OCI-LY7 (cell line): ENCODE data around the gene MAU2. TPM values are rescaled to one million over a fixed set of nuclear protein-coding genes. Genes with fewer than 3 reads are reported as not detected.

Experiments used
- BruUV-seq: library from RNA; stranded (reverse); fragments of 400-500 nt; replicated peaks from 2 replicates; lab custom pipeline; 2021; lab: Mats Ljungman, UMichigan
- CTCF ChIA-PET: fragments of 300-600 bp; sonication (Branson Sonifier 250); formaldehyde crosslinking; loops from one replicate; lab custom pipeline; 2022; ENCODE audit warnings: antibody characterized with exemption; ENCODE audit not compliant: unreplicated experiment; lab: Charles Lee
- POLR2A ChIA-PET: fragments of 300-600 bp; sonication (Branson Sonifier 250); formaldehyde crosslinking; loops from one replicate; lab custom pipeline; 2022; ENCODE audit warnings: antibody characterized with exemption; lab: Charles Lee
- DNase-seq: peaks from one replicate; pipeline ENCODE4 v3.0.0-alpha.2; 2015; ENCODE audit warnings: low spot score
- H2AFZ ChIP-seq: fragments of 200-600 bp; sonication (generic), shearing (Covaris generic); 2 replicates; pipeline ENCODE4 v1.6.1; 2014; ENCODE audit warnings: mild to moderate bottlenecking, antibody characterized with exemption, low read length, moderate library complexity
- H3K27ac ChIP-seq: fragments of 200-600 bp; sonication (generic); 2 replicates; pipeline ENCODE4 v1.5.1; 2014; ENCODE audit warnings: mixed run types, low read depth, mild to moderate bottlenecking, moderate library complexity, low read length, inconsistent platforms; ENCODE audit not compliant: poor library complexity, severe bottlenecking
- H3K36me3 ChIP-seq: fragments of 200-600 bp; sonication (generic); 2 replicates; pipeline ENCODE4 v1.6.1; 2014; ENCODE audit warnings: mild to moderate bottlenecking, antibody characterized with exemption, low read length, moderate library complexity, mixed read lengths; ENCODE audit not compliant: insufficient read depth
- H3K4me1 ChIP-seq: fragments of 200-600 bp; sonication (generic); 2 replicates; pipeline ENCODE4 v1.5.1; 2014; ENCODE audit warnings: mild to moderate bottlenecking, low read length; ENCODE audit not compliant: insufficient read depth, poor library complexity, severe bottlenecking
- H3K4me2 ChIP-seq: fragments of 200-600 bp; sonication (generic); 2 replicates; pipeline ENCODE4 v1.6.1; 2014; ENCODE audit warnings: mild to moderate bottlenecking, low read length
- H3K4me3 ChIP-seq: fragments of 200-600 bp; sonication (generic); 2 replicates; pipeline ENCODE4 v1.5.1; 2014; ENCODE audit warnings: mild to moderate bottlenecking, low read depth, low read length; ENCODE audit not compliant: poor library complexity, severe bottlenecking
- H3K79me2 ChIP-seq: fragments of 200-600 bp; sonication (generic); 2 replicates; pipeline ENCODE4 v1.6.1; 2016; ENCODE audit warnings: low read depth, mild to moderate bottlenecking, low read length, moderate library complexity, mixed read lengths; ENCODE audit not compliant: insufficient read depth
- H3K9me2 ChIP-seq: fragments of 200-600 bp; sonication (generic); 2 replicates; pipeline ENCODE4 v1.6.1; 2016; ENCODE audit warnings: mild to moderate bottlenecking, low read length, mixed read lengths; ENCODE audit not compliant: insufficient read depth
- H3K9me3 ChIP-seq: fragments of 200-600 bp; sonication (generic); 2 replicates; pipeline ENCODE4 v1.6.1; 2014; ENCODE audit warnings: mild to moderate bottlenecking, mixed run types, low read length, mixed read lengths
- H4K20me1 ChIP-seq: fragments of 200-600 bp; sonication (generic); 2 replicates; pipeline ENCODE4 v1.6.1; 2014; ENCODE audit warnings: mild to moderate bottlenecking, antibody characterized with exemption, low read length, moderate library complexity, mixed read lengths; ENCODE audit not compliant: insufficient read depth
- EZH2phosphoT487 ChIP-seq: fragments of 200-600 bp; sonication (generic); IDR thresholded peaks from 2 replicates; pipeline ENCODE4 v1.6.1; 2018; ENCODE audit warnings: low read depth, borderline replicate concordance, mild to moderate bottlenecking, mixed run types, antibody characterized with exemption, low read length, moderate library complexity, mixed read lengths
- intact Hi-C: fragments of 100-400 bp; cut with micrococcal nuclease; formaldehyde crosslinking; loops from one replicate; pipeline ENCODE4 v1.10.0; 2022; ENCODE audit not compliant: unreplicated experiment
- total RNA-seq, 2 experiments: library from RNA; depleted of rRNA in 1 of 2; stranded (reverse); fragments of >200 nt in 1 of 2; shearing (Covaris generic) in 1 of 2; gene quantifications; 2 replicates each; pipeline ENCODE4 v1.2.3, GENCODE V29; 2014 to 2022
- TF ChIP-seq, protein P1 (sequence below): fragments of 200-600 bp; sonication (generic); conservative IDR thresholded peaks from 2 replicates; pipeline ENCODE4 v1.5.1; 2014; ENCODE audit warnings: mild to moderate bottlenecking, antibody characterized with exemption, low read length, moderate library complexity, mixed read lengths

Gene MAU2
- total RNA-seq, 2 experiments from 2014 or later = 58.7 to 81.7 TPM

DNA sequence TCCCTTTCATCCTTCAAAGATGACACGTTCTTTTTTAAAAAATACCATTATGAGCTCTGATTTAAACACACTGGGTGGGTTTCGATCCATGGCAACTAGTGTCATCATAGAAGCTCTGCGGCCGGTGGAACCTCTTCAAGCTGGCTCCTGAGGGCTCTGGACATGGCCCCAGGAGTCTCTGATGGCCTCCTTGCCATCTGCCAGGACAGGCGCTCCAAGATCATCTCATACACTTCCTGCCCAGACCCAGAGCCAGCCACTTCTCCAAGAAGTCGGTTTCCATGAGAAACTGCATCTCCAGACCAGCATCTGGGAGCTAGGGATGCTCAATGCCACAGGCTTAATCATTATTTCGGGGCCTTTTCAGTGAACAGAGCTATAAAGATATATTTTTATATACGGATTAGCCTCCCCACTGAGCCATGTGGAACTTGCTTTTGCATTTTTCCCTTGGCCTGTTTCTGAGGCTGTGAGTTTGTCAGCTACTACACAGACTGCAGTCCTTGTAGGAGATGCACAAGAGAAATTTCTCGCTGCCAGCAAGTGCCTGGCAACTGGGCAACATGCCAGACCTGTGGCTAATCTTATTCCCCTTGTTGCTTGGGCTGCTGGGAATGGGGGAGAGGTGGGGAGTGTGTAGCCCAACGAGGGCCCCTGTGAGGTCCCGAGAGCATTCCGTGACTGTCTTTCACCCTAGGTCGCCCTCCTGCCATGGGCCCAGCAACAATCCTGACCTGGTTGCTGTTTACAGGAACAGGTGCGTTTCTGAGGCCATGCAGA, 16.3 kb upstream of the MAU2 start:
- Histone ChIP-seq H4K20me1 (no peaks in the 10 kb centered on the region), H3K9me2 (no peaks in the 10 kb centered on the region), H2AFZ (no peak overlapping the region), H3K79me2 (no peaks in the 10 kb centered on the region), H3K4me2 (no peak overlapping the region), H3K36me3 (peaks cover 91% of the 10 kb centered on the region), H3K4me3 (no peak overlapping the region), H3K27ac (no peak overlapping the region), H3K9me3 (no peaks in the 10 kb centered on the region), H3K4me1 (no peaks in the 10 kb centered on the region)
- no TSS peak for BruUV-seq
- POLR2A ChIA-PET = interaction anchor here (0.7 kb wide), 1 partner anchor 12 kb away, joined by 3 read pairs; no protein-coding TSS in a partner anchor
- TF ChIP-seq EZH2phosphoT487 = no peak
- DNase-seq = no peak
- CTCF ChIA-PET = no interaction called here
- intact Hi-C loops = no loop called here

DNA sequence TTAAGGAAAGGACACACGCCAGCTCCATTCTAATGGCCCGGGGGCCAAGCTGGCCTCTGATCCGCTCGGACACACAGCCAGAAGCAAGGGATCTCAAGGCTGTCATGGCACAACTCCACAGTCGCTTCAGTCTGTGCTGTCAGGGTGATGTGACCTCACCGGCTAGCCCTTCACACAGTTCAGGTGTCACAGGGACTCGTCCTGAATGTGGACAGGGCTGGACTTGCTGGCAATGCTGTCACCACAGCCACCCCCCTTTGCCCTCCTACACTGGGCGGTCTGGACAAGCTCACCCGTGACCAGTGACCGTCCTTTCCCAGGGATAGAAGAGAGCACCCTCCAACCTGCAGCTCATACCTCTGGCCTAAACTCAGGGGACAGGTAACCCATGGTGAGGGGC, 15.6 kb upstream of the MAU2 start:
- ChIA-PET CTCF (no interaction called here), POLR2A (no interaction called here)
- Histone ChIP-seq H3K4me1 (no peaks in the 10 kb centered on the region), H3K4me2 (no peak overlapping the region), H3K9me2 (no peaks in the 10 kb centered on the region), H3K4me3 (no peak overlapping the region), H3K36me3 (peaks cover 95% of the 10 kb centered on the region), H4K20me1 (no peaks in the 10 kb centered on the region), H3K9me3 (no peaks in the 10 kb centered on the region), H3K79me2 (no peaks in the 10 kb centered on the region), H2AFZ (no peak overlapping the region), H3K27ac (no peak overlapping the region)
- intact Hi-C loops = no loop called here
- TF ChIP-seq, protein P1, sequence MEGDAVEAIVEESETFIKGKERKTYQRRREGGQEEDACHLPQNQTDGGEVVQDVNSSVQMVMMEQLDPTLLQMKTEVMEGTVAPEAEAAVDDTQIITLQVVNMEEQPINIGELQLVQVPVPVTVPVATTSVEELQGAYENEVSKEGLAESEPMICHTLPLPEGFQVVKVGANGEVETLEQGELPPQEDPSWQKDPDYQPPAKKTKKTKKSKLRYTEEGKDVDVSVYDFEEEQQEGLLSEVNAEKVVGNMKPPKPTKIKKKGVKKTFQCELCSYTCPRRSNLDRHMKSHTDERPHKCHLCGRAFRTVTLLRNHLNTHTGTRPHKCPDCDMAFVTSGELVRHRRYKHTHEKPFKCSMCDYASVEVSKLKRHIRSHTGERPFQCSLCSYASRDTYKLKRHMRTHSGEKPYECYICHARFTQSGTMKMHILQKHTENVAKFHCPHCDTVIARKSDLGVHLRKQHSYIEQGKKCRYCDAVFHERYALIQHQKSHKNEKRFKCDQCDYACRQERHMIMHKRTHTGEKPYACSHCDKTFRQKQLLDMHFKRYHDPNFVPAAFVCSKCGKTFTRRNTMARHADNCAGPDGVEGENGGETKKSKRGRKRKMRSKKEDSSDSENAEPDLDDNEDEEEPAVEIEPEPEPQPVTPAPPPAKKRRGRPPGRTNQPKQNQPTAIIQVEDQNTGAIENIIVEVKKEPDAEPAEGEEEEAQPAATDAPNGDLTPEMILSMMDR = no peak
- no peak for TF ChIP-seq EZH2phosphoT487
- BruUV-seq = no TSS peak
- no peak for DNase-seq

DNA sequence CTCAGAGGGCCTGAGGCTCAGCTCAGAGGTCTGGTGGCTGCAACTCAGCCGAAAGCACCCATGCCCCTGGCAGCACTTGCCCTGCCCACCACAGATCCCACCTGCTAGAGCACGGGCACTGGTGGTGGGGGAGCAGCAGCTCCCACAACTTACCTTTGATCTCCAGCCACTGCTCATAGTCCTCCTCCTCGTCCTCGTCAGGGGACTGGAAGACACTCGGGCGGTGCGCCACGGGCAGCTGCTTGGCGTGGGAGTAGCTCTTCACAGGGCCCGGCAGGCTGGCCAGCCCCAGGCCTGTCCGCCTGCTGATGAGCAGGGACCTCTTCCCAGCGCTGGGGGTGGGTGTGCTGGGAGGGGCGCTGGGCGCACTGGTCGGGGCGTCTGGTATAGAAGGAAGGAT, 14.9 kb upstream of the MAU2 start:
- no peaks in the 10 kb centered on the region for H3K79me2 ChIP-seq
- DNase-seq = no peak
- TF ChIP-seq, protein P1 = no peak
- no peak for TF ChIP-seq EZH2phosphoT487
- intact Hi-C loops = no loop called here
- H3K4me3 ChIP-seq = no peak overlapping the region
- no peak overlapping the region for H2AFZ ChIP-seq
- no peaks in the 10 kb centered on the region for H3K9me3 ChIP-seq
- H4K20me1 ChIP-seq = no peaks in the 10 kb centered on the region
- no peaks in the 10 kb centered on the region for H3K4me1 ChIP-seq
- ChIA-PET POLR2A (interaction anchor here (1.4 kb wide), 1 partner anchor 10 kb away, joined by 5 read pairs; no protein-coding TSS in a partner anchor), CTCF (no interaction called here)
- no peak overlapping the region for H3K4me2 ChIP-seq
- BruUV-seq = no TSS peak
- H3K27ac ChIP-seq = no peak overlapping the region
- peaks cover 96% of the 10 kb centered on the region for H3K36me3 ChIP-seq
- H3K9me2 ChIP-seq = no peaks in the 10 kb centered on the region
